ENCODE data around the gene TSPAN32.

DNA sequence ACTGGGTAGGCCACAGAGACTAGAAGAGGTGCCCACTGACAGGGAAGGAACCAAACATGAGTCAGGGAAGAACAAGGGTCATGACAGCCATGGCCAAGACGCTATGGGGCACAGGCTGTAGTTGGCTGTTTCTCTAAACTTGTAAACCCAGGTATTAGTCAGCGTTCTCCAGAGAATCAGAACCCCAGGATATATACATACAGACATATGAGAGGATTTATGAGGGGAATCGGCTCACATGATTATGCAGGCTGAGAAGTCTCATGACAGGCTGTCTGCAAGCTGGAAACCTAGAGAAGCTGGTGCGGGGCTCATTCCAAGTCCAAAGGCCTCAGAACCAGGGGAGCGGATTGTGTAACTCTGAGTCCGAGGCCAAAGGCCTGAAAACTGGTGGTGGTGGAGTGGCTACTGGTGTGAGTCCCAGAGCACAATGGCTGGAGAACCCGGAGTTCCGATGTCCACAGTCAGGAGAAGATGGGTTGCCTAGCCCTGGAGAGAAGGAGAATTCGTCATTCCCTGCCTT lies 45.6 kb downstream of the TSPAN32 start:
- TF ChIP-seq CTCF (IDR thresholded peaks at IDR 0.05 in 4 of 5, conservative IDR thresholded peaks at IDR 0.05 in 1 of 5) (no peak), POLR2A (IDR thresholded peaks at IDR 0.05) (no peak)
